Nephron progenitor cell (in vitro differentiated cells): ENCODE measurements around the gene GABRG3.

Experiments
- DNase-seq: peaks from one replicate; pipeline ENCODE4 v3.0.0; 2021
- H3K27ac Mint-ChIP-seq: 2 replicates; pipeline ENCODE4 v1.8.0; 2021; ENCODE audit warnings: mild to moderate bottlenecking, moderate library complexity, mixed read lengths
- H3K27me3 Mint-ChIP-seq: 2 replicates; pipeline ENCODE4 v1.8.0; 2021; ENCODE audit warnings: mild to moderate bottlenecking, low read depth, mixed read lengths; ENCODE audit not compliant: poor library complexity
- H3K36me3 Mint-ChIP-seq: 2 replicates; pipeline ENCODE4 v1.8.0; 2021; ENCODE audit warnings: low read depth, mixed read lengths
- H3K4me1 Mint-ChIP-seq: 2 replicates; pipeline ENCODE4 v1.8.0; 2021; ENCODE audit warnings: mixed read lengths
- H3K4me3 Mint-ChIP-seq: 2 replicates; pipeline ENCODE4 v1.8.0; 2021; ENCODE audit warnings: mild to moderate bottlenecking, moderate library complexity, mixed read lengths
- H3K9me3 Mint-ChIP-seq: 2 replicates; pipeline ENCODE4 v1.8.0; 2021; ENCODE audit warnings: mild to moderate bottlenecking, moderate library complexity, mixed read lengths
- CTCF ChIP-seq: fragments of 200-600 bp; sonication (generic); IDR thresholded peaks from 2 replicates; pipeline ENCODE4 v1.5.0; 2021; ENCODE audit warnings: antibody characterized with exemption

The GABRG3 gene

GRCh38 chr15:27576576-27576975 lies 605.6 kb downstream of the GABRG3 start:
- H3K4me3 Mint-ChIP-seq = no peak overlapping the region
- DNase-seq = no peak
- no peaks in the 10 kb centered on the region for H3K27me3 Mint-ChIP-seq
- no peak for TF ChIP-seq CTCF
- no peak overlapping the region for H3K27ac Mint-ChIP-seq
- H3K4me1 Mint-ChIP-seq = peaks cover 5% of the 10 kb centered on the region
- H3K36me3 Mint-ChIP-seq = no peaks in the 10 kb centered on the region
- no peaks in the 10 kb centered on the region for H3K9me3 Mint-ChIP-seq

GRCh38 chr15:27579738-27580137 lies 608.8 kb downstream of the GABRG3 start:
- no peak overlapping the region for H3K27ac Mint-ChIP-seq
- TF ChIP-seq CTCF = no peak
- H3K4me3 Mint-ChIP-seq = no peak overlapping the region
- DNase-seq = no peak
- H3K36me3 Mint-ChIP-seq = no peaks in the 10 kb centered on the region
- H3K27me3 Mint-ChIP-seq = no peaks in the 10 kb centered on the region
- H3K9me3 Mint-ChIP-seq = no peaks in the 10 kb centered on the region
- H3K4me1 Mint-ChIP-seq = peaks cover 5% of the 10 kb centered on the region

- no peak overlapping the region for H3K27ac Mint-ChIP-seq
- no peak for DNase-seq
- no peaks in the 10 kb centered on the region for H3K9me3 Mint-ChIP-seq
- no peak for TF ChIP-seq CTCF
- no peaks in the 10 kb centered on the region for H3K27me3 Mint-ChIP-seq
- no peak overlapping the region for H3K4me3 Mint-ChIP-seq
- no peaks in the 10 kb centered on the region for H3K36me3 Mint-ChIP-seq
- H3K4me1 Mint-ChIP-seq = peaks cover 11% of the 10 kb centered on the region
Measured at GRCh38 chr15:27582726-27583410, 611.9 kb downstream of the GABRG3 start.

- peaks cover 13% of the 10 kb centered on the region for H3K4me1 Mint-ChIP-seq
- H3K9me3 Mint-ChIP-seq = no peaks in the 10 kb centered on the region
- TF ChIP-seq CTCF = no peak
- H3K4me3 Mint-ChIP-seq = no peak overlapping the region
- no peak for DNase-seq
- no peaks in the 10 kb centered on the region for H3K27me3 Mint-ChIP-seq
- no peak overlapping the region for H3K27ac Mint-ChIP-seq
- no peaks in the 10 kb centered on the region for H3K36me3 Mint-ChIP-seq
Measured at GRCh38 chr15:27583651-27584050, 612.7 kb downstream of the GABRG3 start.

GRCh38 chr15:27585041-27585640 lies 614.2 kb downstream of the GABRG3 start:
- Mint-ChIP-seq H3K27ac (no peak overlapping the region), H3K36me3 (no peaks in the 10 kb centered on the region), H3K4me3 (no peak overlapping the region), H3K27me3 (no peaks in the 10 kb centered on the region), H3K4me1 (peaks cover 13% of the 10 kb centered on the region), H3K9me3 (no peaks in the 10 kb centered on the region)
- TF ChIP-seq CTCF = no peak
- DNase-seq = no peak

- Mint-ChIP-seq H3K4me3 (peak overlapping the region; percentile 65), H3K4me1 (peaks cover 13% of the 10 kb centered on the region), H3K9me3 (no peaks in the 10 kb centered on the region), H3K27me3 (peaks cover 8% of the 10 kb centered on the region), H3K27ac (no peak overlapping the region), H3K36me3 (no peaks in the 10 kb centered on the region)
- peak; percentile 55 for DNase-seq
- TF ChIP-seq CTCF = no peak
Measured at GRCh38 chr15:27587810-27588209, 616.8 kb downstream of the GABRG3 start.
